RWPE2 (cell line): Measurements from ENCODE around the gene ARFGEF3.

Source experiments
- ATAC-seq: fragments of 200-7000 bp; cut with Tn5 transposase; 3 replicates; pipeline ENCODE4 v1.9.1; 2021; ENCODE audit warnings: low read depth
- DNase-seq: peaks from one replicate; pipeline ENCODE4 v3.0.0-alpha.2; 2020; ENCODE audit warnings: low spot score
- H3K27ac ChIP-seq: fragments of 450-650 bp; 2 replicates; pipeline ENCODE4 v1.5.1; 2017; ENCODE audit warnings: mild to moderate bottlenecking; ENCODE audit not compliant: poor library complexity, severe bottlenecking
- H3K27me3 ChIP-seq: fragments of 250-450 bp; sonication (Bioruptor Pico); 2 replicates; pipeline ENCODE4 v1.5.1; 2021; ENCODE audit warnings: mild to moderate bottlenecking, moderate library complexity; ENCODE audit not compliant: insufficient read depth, poor library complexity, severe bottlenecking
- H3K36me3 ChIP-seq: fragments of 250-450 bp; sonication (Bioruptor Pico); 2 replicates; pipeline ENCODE4 v1.5.1; 2020; ENCODE audit warnings: low read depth, mild to moderate bottlenecking, moderate library complexity
- H3K4me1 ChIP-seq: fragments of 250-450 bp; sonication (Bioruptor Pico); 2 replicates; pipeline ENCODE4 v1.5.1; 2021; ENCODE audit warnings: mild to moderate bottlenecking, moderate library complexity; ENCODE audit not compliant: insufficient read depth, poor library complexity, severe bottlenecking
- H3K4me3 ChIP-seq: fragments of 250-450 bp; sonication (Bioruptor Pico); 2 replicates; pipeline ENCODE4 v1.5.1; 2021; ENCODE audit warnings: mild to moderate bottlenecking, moderate library complexity; ENCODE audit not compliant: severe bottlenecking
- H3K9me3 ChIP-seq: fragments of 250-450 bp; sonication (Bioruptor Pico); 2 replicates; pipeline ENCODE4 v1.5.1; 2021; ENCODE audit warnings: mild to moderate bottlenecking, moderate library complexity; ENCODE audit not compliant: severe bottlenecking
- CTCF ChIP-seq: fragments of 450-650 bp; IDR thresholded peaks from one replicate; pipeline ENCODE4 v1.5.1; 2017; ENCODE audit warnings: mild to moderate bottlenecking, moderate library complexity; ENCODE audit not compliant: poor library complexity, severe bottlenecking

The ARFGEF3 gene

GRCh38 chr6:138194287-138194686, 32.5 kb downstream of the ARFGEF3 start:
- no peaks in the 10 kb centered on the region for H3K36me3 ChIP-seq
- no peaks in the 10 kb centered on the region for H3K27me3 ChIP-seq
- TF ChIP-seq CTCF = no peak
- no peak overlapping the region for H3K4me3 ChIP-seq
- DNase-seq (no peak), ATAC-seq (no peak)
- no peaks in the 10 kb centered on the region for H3K4me1 ChIP-seq
- H3K9me3 ChIP-seq = no peaks in the 10 kb centered on the region
- no peak overlapping the region for H3K27ac ChIP-seq

- Histone ChIP-seq H3K9me3 (no peaks in the 10 kb centered on the region), H3K27me3 (no peaks in the 10 kb centered on the region), H3K4me1 (no peaks in the 10 kb centered on the region), H3K27ac (no peak overlapping the region), H3K4me3 (no peak overlapping the region), H3K36me3 (no peaks in the 10 kb centered on the region)
- DNase-seq (no peak), ATAC-seq (no peak)
- no peak for TF ChIP-seq CTCF
Measured at GRCh38 chr6:138196122-138196738, 34.5 kb downstream of the ARFGEF3 start.

- Histone ChIP-seq H3K4me1 (no peaks in the 10 kb centered on the region), H3K4me3 (no peak overlapping the region), H3K27ac (no peak overlapping the region), H3K27me3 (no peaks in the 10 kb centered on the region), H3K9me3 (no peaks in the 10 kb centered on the region), H3K36me3 (no peaks in the 10 kb centered on the region)
- ATAC-seq (no peak), DNase-seq (no peak)
- no peak for TF ChIP-seq CTCF
Measured at GRCh38 chr6:138197570-138197969, 35.8 kb downstream of the ARFGEF3 start.

GRCh38 chr6:138198430-138199091, 36.8 kb downstream of the ARFGEF3 start:
- Histone ChIP-seq H3K4me1 (no peaks in the 10 kb centered on the region), H3K4me3 (no peak overlapping the region), H3K27ac (no peak overlapping the region), H3K27me3 (no peaks in the 10 kb centered on the region), H3K9me3 (no peaks in the 10 kb centered on the region), H3K36me3 (no peaks in the 10 kb centered on the region)
- no peak for DNase-seq
- no peak for ATAC-seq
- no peak for TF ChIP-seq CTCF

GRCh38 chr6:138201836-138202235, 40.1 kb downstream of the ARFGEF3 start:
- no peak for TF ChIP-seq CTCF
- Histone ChIP-seq H3K36me3 (no peaks in the 10 kb centered on the region), H3K9me3 (no peaks in the 10 kb centered on the region), H3K4me1 (no peaks in the 10 kb centered on the region), H3K27ac (no peak overlapping the region), H3K27me3 (no peaks in the 10 kb centered on the region), H3K4me3 (no peak overlapping the region)
- ATAC-seq (no peak), DNase-seq (no peak)
